ENCODE measurements around the gene NCAN.

NCAN gene

DNA sequence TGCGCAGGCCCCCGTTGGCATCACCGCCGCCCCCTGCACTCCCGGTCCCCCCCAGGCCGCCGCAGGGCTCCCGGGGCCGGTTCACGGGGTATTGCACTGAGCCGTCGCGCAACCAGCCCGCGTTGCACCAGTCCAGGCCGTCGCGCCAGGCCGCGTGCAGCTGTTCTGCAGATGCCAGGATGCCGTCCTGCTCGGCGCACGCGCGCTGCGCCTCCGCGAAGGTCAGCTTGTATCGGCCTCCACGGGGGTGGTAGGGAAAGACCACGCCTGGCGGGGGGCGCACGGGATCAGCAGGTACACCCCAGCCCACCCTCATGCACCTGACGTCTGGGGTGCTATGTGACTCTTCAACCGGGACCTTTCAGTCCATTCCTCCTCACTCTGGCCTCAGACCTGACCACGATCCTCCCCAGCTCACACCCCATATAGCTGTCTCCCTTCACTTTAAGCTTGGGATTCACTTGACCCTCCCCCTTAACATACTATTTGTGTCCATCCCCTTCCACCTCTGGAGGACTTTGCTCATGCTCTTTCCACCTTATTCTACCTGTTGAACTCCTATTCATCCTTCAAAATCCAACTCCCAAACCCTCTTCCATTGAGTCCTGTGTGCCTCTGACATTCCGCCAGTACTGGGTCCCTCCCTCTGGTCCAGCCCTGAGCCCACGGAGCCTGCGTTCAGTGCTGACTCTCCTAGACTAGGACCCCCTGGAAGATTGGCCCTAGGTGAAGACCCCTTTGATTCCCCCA is 47.0 kb downstream of the NCAN start:
- DNase-seq (ENCODE audit: low read depth, low spot score), result no peak
- H3K9me3 ChIP-seq (ENCODE audit: low read depth, low read length), result no peaks in the 10 kb centered on the region

DNA sequence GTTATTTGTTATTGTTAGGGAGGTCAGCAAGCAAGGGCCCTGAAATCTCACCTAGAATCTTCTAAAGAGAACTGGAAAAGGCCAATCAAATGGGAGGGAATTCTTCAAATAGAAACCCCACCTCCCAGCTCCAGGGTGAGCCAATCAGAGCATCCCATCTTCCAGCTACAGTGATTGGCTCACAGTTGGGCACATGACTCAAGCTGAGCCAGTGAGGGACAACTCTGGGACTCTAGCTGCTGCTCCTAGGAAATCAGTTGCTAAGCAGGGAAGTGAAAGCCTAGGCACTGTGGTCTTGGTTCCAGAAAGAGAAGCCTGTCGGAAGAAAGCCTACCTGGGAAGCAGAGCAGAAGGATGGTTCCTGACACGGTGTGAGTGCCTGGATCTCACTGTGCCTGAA is 48.0 kb downstream of the NCAN start:
- no peaks in the 10 kb centered on the region for H3K36me3 ChIP-seq (ENCODE audit: insufficient read depth, low read length)
- H3K27ac ChIP-seq, result no peak overlapping the region
- no peaks in the 10 kb centered on the region for H3K9me3 ChIP-seq (ENCODE audit: low read depth, low read length)
- H3K9ac ChIP-seq (ENCODE audit: insufficient read length), result no peak overlapping the region
- H3K4me3 ChIP-seq, result no peak overlapping the region
- DNase-seq (ENCODE audit: low read depth, low spot score), result no peak
- TF ChIP-seq FOXP2 (optimal IDR thresholded peaks at IDR 0.05; ENCODE audit: control extremely low read depth, extremely low read length, insufficient read depth) (no peak), POLR2AphosphoS5 (IDR thresholded peaks at IDR 0.05; ENCODE audit: borderline replicate concordance, low read depth, low read length) (no peak), EZH2 (IDR thresholded peaks at IDR 0.05) (no peak)

More for the DNA sequence above, 47.0 kb downstream of the NCAN start:
- TF ChIP-seq POLR2AphosphoS5 (IDR thresholded peaks at IDR 0.05; ENCODE audit: borderline replicate concordance, low read depth, low read length) (no peak), EZH2 (IDR thresholded peaks at IDR 0.05) (no peak), FOXP2 (optimal IDR thresholded peaks at IDR 0.05; ENCODE audit: control extremely low read depth, extremely low read length, insufficient read depth) (no peak)
- H3K27ac ChIP-seq, result no peak overlapping the region
- no peak overlapping the region for H3K9ac ChIP-seq (ENCODE audit: insufficient read length)
- no peak overlapping the region for H3K4me3 ChIP-seq
- no peaks in the 10 kb centered on the region for H3K36me3 ChIP-seq (ENCODE audit: insufficient read depth, low read length)

DNA sequence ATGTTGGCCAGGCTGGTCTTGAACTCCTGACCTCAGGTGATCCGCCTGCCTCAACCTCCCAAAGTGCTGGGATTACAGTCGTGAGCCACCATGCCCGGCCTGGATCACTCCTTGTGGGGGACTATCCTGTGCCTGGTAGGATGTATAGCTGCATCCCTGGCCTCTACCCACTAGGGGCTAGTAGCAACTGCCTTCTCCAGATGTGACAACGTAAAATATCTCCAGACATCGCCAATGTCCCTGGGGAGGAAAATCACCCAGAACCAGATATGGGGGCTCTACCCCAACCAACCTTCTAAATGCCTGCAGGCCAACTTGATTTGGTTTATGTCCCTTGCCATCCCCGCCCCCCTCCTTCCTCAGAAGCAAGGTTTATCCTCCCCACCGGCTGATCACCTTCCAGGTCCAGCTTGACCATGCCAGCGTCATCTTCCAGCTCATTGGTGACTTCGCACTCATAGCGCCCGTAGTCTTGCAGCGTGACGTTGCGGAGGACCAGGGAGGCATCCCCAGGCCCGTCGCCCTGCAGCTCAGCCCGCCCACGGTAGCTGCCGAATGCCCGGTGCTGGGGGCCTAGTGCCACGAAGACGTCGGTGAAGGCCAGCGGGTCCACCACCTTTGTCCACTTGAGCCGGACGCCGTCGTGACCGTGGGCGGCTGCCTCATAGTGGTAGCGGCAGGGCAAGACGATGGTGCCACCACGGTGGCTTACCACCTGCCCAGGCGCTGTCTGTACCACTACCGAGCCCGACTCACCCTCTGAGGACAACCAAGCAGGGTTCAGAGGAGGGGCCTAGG is 48.9 kb downstream of the NCAN start:
- Histone ChIP-seq H3K36me3 (ENCODE audit: insufficient read depth, low read length) (no peaks in the 10 kb centered on the region), H3K27ac (no peak overlapping the region), H3K9me3 (ENCODE audit: low read depth, low read length) (no peaks in the 10 kb centered on the region), H3K9ac (ENCODE audit: insufficient read length) (no peak overlapping the region), H3K4me3 (no peak overlapping the region)
- TF ChIP-seq POLR2AphosphoS5 (IDR thresholded peaks at IDR 0.05; ENCODE audit: borderline replicate concordance, low read depth, low read length) (no peak), EZH2 (IDR thresholded peaks at IDR 0.05) (no peak), FOXP2 (optimal IDR thresholded peaks at IDR 0.05; ENCODE audit: control extremely low read depth, extremely low read length, insufficient read depth) (no peak)
- no peak for DNase-seq (ENCODE audit: low read depth, low spot score)

DNA sequence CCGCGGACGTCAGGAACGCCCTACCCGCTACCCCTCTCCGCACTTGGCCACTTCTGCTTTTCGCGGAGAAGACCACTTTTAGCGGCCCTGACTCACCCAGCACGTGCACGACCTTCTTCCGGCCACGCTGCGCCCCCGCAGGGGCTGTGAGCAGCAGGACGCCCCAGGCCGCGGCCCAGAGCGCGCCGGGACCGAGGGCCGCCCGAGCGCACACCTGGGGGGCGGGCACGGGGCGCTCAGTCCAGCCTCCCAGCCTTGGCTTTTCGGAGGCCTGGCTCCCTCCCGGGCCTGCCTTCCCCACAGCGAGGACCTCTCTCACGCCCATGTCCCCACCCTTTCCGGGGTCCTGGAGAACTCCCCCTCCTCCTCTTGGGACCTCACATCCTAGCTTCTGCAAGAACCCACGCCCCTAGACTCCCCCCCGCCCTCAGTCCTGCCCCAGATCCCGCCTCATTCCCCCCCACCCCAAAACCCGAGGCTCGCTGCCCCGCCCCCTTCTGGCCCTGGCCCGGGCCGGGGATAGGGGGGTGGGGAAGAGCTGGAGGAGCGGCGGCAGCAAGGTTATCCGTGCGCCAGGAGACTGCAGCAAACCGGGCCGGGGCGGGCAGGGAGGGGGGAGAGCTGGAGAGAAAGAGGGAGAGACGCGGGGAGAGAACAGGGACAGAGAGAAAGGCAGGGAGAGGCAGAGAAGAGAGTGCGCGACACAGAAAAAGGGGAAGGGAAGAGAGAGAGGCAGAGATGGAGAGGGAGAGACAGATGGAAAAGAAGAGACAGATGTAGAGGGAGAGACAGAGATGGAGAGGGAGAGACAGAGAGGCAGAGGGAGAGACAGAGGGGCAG is 49.8 kb downstream of the NCAN start:
- H3K4me3 ChIP-seq, result no peak overlapping the region
- no peaks in the 10 kb centered on the region for H3K9me3 ChIP-seq (ENCODE audit: low read depth, low read length)
- no peak for DNase-seq (ENCODE audit: low read depth, low spot score)
- no peak overlapping the region for H3K9ac ChIP-seq (ENCODE audit: insufficient read length)
- H3K36me3 ChIP-seq (ENCODE audit: insufficient read depth, low read length), result no peaks in the 10 kb centered on the region
- TF ChIP-seq POLR2AphosphoS5 (IDR thresholded peaks at IDR 0.05; ENCODE audit: borderline replicate concordance, low read depth, low read length), result no peak
- no peak for TF ChIP-seq FOXP2 (optimal IDR thresholded peaks at IDR 0.05; ENCODE audit: control extremely low read depth, extremely low read length, insufficient read depth)
- TF ChIP-seq EZH2 (IDR thresholded peaks at IDR 0.05), result no peak
- no peak overlapping the region for H3K27ac ChIP-seq

DNA sequence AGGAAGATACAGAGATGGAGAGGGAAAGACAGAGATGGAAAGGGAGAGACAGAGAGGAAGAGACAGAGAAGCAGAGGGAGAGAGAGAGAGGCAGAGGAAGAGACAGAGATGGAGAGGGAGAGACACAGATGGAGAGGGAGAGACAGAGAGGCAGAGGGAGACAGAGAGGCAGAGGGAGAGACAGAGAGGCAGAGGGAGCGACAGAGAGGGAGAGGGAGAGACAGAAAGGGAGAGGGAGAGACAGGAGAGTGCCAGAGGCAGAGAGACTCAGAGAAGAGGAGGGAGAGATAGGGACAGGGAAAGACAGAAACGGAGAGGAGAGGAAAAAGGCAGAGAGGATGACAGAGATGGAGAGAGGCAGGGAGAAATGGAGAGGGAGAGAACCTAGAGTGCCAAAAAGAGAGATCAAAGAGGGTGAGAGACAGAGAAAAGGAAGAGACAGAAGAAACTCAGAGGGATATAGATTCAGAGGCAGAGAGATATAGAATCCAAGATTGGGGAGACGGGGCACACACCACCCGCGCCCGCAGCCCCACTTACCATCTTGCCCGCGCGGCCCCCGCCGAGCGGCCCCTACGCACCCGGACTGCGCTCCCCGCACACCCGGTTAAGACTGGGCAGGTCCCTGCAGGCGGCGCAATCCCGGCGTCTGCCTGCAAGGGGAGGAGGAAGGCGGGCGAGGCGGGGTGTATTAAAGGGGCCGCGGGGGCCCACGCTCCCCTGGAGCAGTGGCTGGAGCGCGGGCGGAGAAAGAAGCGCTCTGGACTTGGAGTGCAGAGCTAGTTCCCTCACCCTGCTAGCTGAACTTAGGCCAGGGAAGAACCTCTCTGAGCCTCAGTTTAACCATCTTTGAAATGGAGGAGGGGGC is 50.7 kb downstream of the NCAN start:
- H3K9ac ChIP-seq (ENCODE audit: insufficient read length), result no peak overlapping the region
- no peak for DNase-seq (ENCODE audit: low read depth, low spot score)
- TF ChIP-seq FOXP2 (optimal IDR thresholded peaks at IDR 0.05; ENCODE audit: control extremely low read depth, extremely low read length, insufficient read depth) (no peak), POLR2AphosphoS5 (IDR thresholded peaks at IDR 0.05; ENCODE audit: borderline replicate concordance, low read depth, low read length) (no peak), EZH2 (IDR thresholded peaks at IDR 0.05) (no peak)
- H3K27ac ChIP-seq, result no peak overlapping the region
- no peaks in the 10 kb centered on the region for H3K9me3 ChIP-seq (ENCODE audit: low read depth, low read length)
- no peak overlapping the region for H3K4me3 ChIP-seq
- H3K36me3 ChIP-seq (ENCODE audit: insufficient read depth, low read length), result no peaks in the 10 kb centered on the region

DNA sequence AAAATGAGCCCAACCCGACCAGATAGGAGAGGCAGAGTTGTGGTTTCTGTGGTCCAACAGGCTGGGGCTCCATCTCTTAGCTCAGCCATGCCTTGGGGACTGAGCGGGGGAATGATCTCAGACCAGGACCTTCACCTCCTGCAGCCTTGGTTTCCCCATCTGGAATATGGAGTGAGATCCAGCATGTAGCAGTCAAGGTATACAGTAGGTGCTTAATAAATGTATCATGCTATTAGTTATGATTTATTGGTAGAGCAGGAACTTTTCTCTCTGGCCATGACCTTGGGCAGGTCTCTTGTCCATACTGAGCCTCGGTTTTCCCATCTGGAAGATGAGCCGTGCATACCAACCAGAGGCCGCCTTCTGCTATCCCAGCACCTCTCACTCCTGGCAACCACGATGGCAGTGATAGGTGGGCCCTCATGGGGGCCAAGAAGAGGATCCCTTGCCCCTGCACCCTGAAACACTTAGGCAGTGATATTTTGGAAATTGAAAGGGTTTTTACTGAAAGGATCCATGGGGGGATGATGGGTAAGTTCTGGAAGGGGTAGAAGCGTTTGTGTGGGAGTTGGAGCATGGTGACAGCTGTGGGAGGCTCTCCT is 52.2 kb downstream of the NCAN start:
- no peak for TF ChIP-seq FOXP2 (optimal IDR thresholded peaks at IDR 0.05; ENCODE audit: control extremely low read depth, extremely low read length, insufficient read depth)
- TF ChIP-seq POLR2AphosphoS5 (IDR thresholded peaks at IDR 0.05; ENCODE audit: borderline replicate concordance, low read depth, low read length), result no peak
- TF ChIP-seq EZH2 (IDR thresholded peaks at IDR 0.05), result no peak
- no peak for DNase-seq (ENCODE audit: low read depth, low spot score)

DNA sequence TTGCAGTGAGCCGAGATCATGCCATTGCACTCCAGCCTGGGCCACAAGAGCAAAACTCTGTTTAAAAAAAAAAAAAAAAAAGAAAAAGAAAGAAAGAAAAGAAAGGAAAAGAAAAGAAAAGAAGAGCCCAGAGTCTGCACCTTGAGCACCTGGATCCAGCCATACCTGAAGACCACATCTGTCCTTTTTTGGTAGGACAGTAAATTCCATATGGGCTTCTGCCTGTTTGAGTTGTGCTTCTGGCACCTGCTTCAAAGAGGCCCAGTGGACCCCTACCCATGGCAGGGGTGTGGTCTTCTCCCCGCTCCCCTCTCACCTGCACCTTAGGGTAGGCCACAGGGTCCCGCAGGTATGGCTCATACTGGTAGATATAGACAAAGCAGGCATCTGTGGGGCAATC is 55.5 kb downstream of the NCAN start:
- no peak for DNase-seq (ENCODE audit: low read depth, low spot score)
- TF ChIP-seq EZH2 (IDR thresholded peaks at IDR 0.05), result no peak
- TF ChIP-seq POLR2AphosphoS5 (IDR thresholded peaks at IDR 0.05; ENCODE audit: borderline replicate concordance, low read depth, low read length), result no peak
- TF ChIP-seq FOXP2 (optimal IDR thresholded peaks at IDR 0.05; ENCODE audit: control extremely low read depth, extremely low read length, insufficient read depth), result no peak
- Histone ChIP-seq H3K36me3 (ENCODE audit: insufficient read depth, low read length) (no peaks in the 10 kb centered on the region), H3K9me3 (ENCODE audit: low read depth, low read length) (no peaks in the 10 kb centered on the region), H3K4me3 (no peak overlapping the region), H3K9ac (ENCODE audit: insufficient read length) (no peak overlapping the region), H3K27ac (no peak overlapping the region)

More for the DNA sequence above, 52.2 kb downstream of the NCAN start:
- no peak overlapping the region for H3K27ac ChIP-seq
- no peak overlapping the region for H3K4me3 ChIP-seq
- no peak overlapping the region for H3K9ac ChIP-seq (ENCODE audit: insufficient read length)
- H3K9me3 ChIP-seq (ENCODE audit: low read depth, low read length), result no peaks in the 10 kb centered on the region
- no peaks in the 10 kb centered on the region for H3K36me3 ChIP-seq (ENCODE audit: insufficient read depth, low read length)

Measured in SK-N-MC (cell line).